T-cell (primary cell): ENCODE data around the gene PSMD3. TPM values are rescaled to one million over a fixed set of nuclear protein-coding genes. Genes with fewer than 3 reads are reported as not detected.

Experiments used
- ATAC-seq, 4 experiments: fragments of 200-7000 bp in 3 of 4; fragments of 150-1000 bp in 1 of 4; cut with Tn5 transposase; replicated peaks in 1 of 4; 1 replicate in 3 of 4; 2 replicates in 1 of 4; pipeline ENCODE4 v1.10.0; 2021; ENCODE audit warnings: moderate library complexity in 3 of 4, mild to moderate bottlenecking in 2 of 4, moderate number of reproducible peaks in 1 of 4
- CTCF ChIA-PET, 2 donors: fragments of 300-600 bp; sonication (Branson Sonifier 250); formaldehyde crosslinking; loops; one replicate each; lab custom pipeline; 2022; ENCODE audit warnings: antibody characterized with exemption in 2 of 2; lab: Charles Lee
- POLR2A ChIA-PET, 2 donors: fragments of 300-600 bp; sonication (Branson Sonifier 250); formaldehyde crosslinking; loops; one replicate each; lab custom pipeline; 2022; ENCODE audit warnings: antibody characterized with exemption in 2 of 2; lab: Charles Lee
- DNase-seq, 35 experiments: peaks; one replicate each; pipeline versions ENCODE4 v3.0.0 to v3.0.0-alpha.2; 2013 to 2023
- H3K27ac ChIP-seq: one replicate; pipeline ENCODE4 v1.5.1; 2013; ENCODE audit warnings: low read length
- H3K27me3 ChIP-seq, 2 experiments: replicated peaks in 1 of 2; 1 replicate in 1 of 2; 2 replicates in 1 of 2; pipeline versions ENCODE4 v1.6.1 to v1.7.0; 2013; ENCODE audit warnings: low read length in 1 of 2, mixed read lengths in 1 of 2; ENCODE audit not compliant: control insufficient read depth in 2 of 2, insufficient read depth in 2 of 2; ENCODE audit errors: extremely low read depth in 1 of 2
- H3K36me3 ChIP-seq, 2 donors: 1 replicate in 1 of 2; 2 replicates in 1 of 2; pipeline versions ENCODE4 v1.6.1 to v1.7.0; 2013; ENCODE audit warnings: low read length in 1 of 2; ENCODE audit not compliant: control insufficient read depth in 2 of 2, insufficient read depth in 1 of 2; ENCODE audit errors: extremely low read depth in 1 of 2
- H3K4me1 ChIP-seq, 2 experiments: 1 replicate in 1 of 2; 2 replicates in 1 of 2; pipeline versions ENCODE4 v1.6.1 to v1.7.0; 2013; ENCODE audit warnings: low read length in 2 of 2, mixed read lengths in 1 of 2; ENCODE audit not compliant: insufficient read depth in 2 of 2, control insufficient read depth in 1 of 2; ENCODE audit errors: extremely low read depth in 1 of 2
- H3K4me3 ChIP-seq, 2 donors: 1 replicate in 1 of 2; 2 replicates in 1 of 2; pipeline versions ENCODE4 v1.5.1 to v1.7.0; 2013; ENCODE audit warnings: mild to moderate bottlenecking in 2 of 2, low read length in 1 of 2, moderate library complexity in 1 of 2; ENCODE audit not compliant: control insufficient read depth in 1 of 2; ENCODE audit errors: extremely low read depth in 1 of 2
- H3K9me3 ChIP-seq: 2 replicates; pipeline ENCODE4 v1.7.0; 2013
- H3K27ac Mint-ChIP-seq, 2 donors: one replicate each; pipeline ENCODE4 v1.8.0; 2020 to 2021; ENCODE audit warnings: mild to moderate bottlenecking in 2 of 2, mixed read lengths in 2 of 2
- H3K27me3 Mint-ChIP-seq, 2 donors: one replicate each; pipeline ENCODE4 v1.8.0; 2021 to 2022; ENCODE audit warnings: mixed read lengths in 2 of 2
- H3K36me3 Mint-ChIP-seq: one replicate; pipeline ENCODE4 v1.8.0; 2021; ENCODE audit warnings: mixed read lengths
- H3K4me1 Mint-ChIP-seq, 3 donors: one replicate each; pipeline ENCODE4 v1.8.0; 2020 to 2022; ENCODE audit warnings: mixed read lengths in 3 of 3, mild to moderate bottlenecking in 1 of 3
- H3K4me3 Mint-ChIP-seq, 3 donors: one replicate each; pipeline ENCODE4 v1.8.0; 2020 to 2022; ENCODE audit warnings: mild to moderate bottlenecking in 3 of 3, mixed read lengths in 3 of 3, moderate library complexity in 3 of 3
- H3K9me3 Mint-ChIP-seq, 3 donors: one replicate each; pipeline ENCODE4 v1.8.0; 2020 to 2022; ENCODE audit warnings: mixed read lengths in 3 of 3
- WGBS: methylation state at CpG from one replicate; pipeline ENCODE4 v1.1.5; 2013; ENCODE audit warnings: missing lambda C conversion rate; ENCODE audit not compliant: insufficient coverage; 5-methylcytosine and 5-hydroxymethylcytosine counted together
- total RNA-seq, 35 experiments: library from RNA in 6 of 35; stranded (reverse) in 6 of 35; fragments of 120-200 nt in 1 of 35; gene quantifications; one replicate each; pipeline versions ENCODE4 v1.2.1 to v1.2.4 and lab custom pipeline; 2013 to 2026

PSMD3 gene
- total RNA-seq, 5 donors from 2014 or later (not counting 1 experiment from before 2014, with no cell fraction given), result 60.8 to 69.0 (median 63.5) TPM

DNA sequence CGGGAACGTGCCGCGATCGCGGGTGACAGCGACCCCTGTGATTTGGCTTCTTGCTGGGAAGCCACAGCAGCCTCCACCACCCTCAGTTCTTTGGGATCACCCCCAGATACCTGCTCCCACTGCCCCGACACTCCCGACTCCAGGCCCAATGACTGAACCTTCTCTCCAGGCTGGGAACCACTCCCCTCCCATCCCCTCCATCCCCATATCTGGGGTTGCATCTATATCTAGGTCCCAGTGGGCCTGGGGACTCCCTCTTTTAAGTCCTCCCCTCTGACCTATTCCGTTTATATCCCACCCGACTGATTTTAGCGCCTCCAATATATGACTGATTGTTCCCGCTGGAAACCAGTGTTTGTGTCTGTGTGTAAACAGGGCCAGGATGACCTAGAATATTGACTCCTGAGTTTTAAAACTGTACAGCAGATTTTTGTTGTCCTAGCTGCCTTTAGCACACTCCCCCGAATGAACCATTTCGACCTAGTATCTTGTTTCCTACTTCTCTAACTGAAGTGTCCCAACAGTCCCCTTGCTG, 667 bp downstream of the PSMD3 start:
- CTCF ChIA-PET, result interaction anchor here in 1 of 2 donors (0.6 to 3.4 kb wide), 13 partner anchors 23 to 497 kb away, joined by 3 to 29 read pairs (median 4); partner anchors contain the start of gene MED24
- Mint-ChIP-seq H3K27me3 (no peaks in the 10 kb centered on the region), H3K9me3 (no peaks in the 10 kb centered on the region), H3K4me3 (peak overlapping the region; percentile 88 to 93 (median 91)), H3K36me3 (peaks cover 19% of the 10 kb centered on the region), H3K4me1 (peaks cover 39 to 46% (median 44%) of the 10 kb centered on the region in 3 donors), H3K27ac (peak overlapping the region; percentile 93 to 97)
- H3K4me3 ChIP-seq, result peak overlapping the region; percentile 85 to 96
- peak overlapping the region; percentile 94 for H3K27ac ChIP-seq
- 1% methylated on average over 10 of the region's 15 CpGs for WGBS
- no peak for DNase-seq
- POLR2A ChIA-PET, result interaction anchor here in 1 of 2 donors (0.6 kb wide), 1 partner anchor 330 kb away, joined by 4 read pairs; no protein-coding TSS in a partner anchor
- peaks cover 13 to 20% of the 10 kb centered on the region in 2 experiments for H3K4me1 ChIP-seq
- no peaks in the 10 kb centered on the region for H3K9me3 ChIP-seq
- H3K36me3 ChIP-seq, result peaks cover 2 to 27% of the 10 kb centered on the region in 2 donors
- peaks cover 0 to 7% of the 10 kb centered on the region in 2 experiments for H3K27me3 ChIP-seq
- ATAC-seq, result no peak

DNA sequence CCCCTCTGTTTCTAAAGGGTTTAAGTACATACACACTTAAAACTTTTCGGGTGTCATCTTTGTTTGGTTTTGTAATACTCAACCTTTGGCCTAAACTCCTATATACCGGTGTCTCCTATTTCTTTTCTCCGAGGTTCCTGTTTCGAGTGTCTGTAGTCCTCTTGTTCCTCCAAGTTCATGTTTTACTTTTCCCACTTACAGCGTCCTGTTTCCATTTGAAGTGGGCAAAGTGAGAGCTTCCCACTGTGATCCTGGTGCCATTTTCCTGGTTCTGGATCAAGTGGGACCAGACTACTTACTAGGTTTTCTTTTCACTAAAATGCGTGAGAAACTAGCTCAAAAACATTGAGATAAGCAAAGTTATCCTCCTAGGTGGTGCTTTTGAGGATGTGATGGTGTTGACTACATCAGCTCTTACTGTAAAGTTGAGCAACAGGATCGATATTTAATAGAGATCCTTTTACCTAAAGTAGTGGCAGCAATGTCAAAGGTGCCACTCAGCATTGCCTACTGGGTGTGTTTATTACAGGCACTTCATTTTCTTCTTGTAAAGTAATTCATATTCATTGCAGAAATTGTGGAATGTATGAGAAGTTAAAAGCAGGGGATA, 1.3 kb downstream of the PSMD3 start:
- ATAC-seq (no peak), DNase-seq (no peak)
- Mint-ChIP-seq H3K36me3 (peaks cover 25% of the 10 kb centered on the region), H3K4me3 (peak overlapping the region; percentile 88 to 93 (median 91)), H3K9me3 (no peaks in the 10 kb centered on the region), H3K27ac (peak overlapping the region; percentile 93 to 97), H3K4me1 (peaks cover 39 to 49% (median 44%) of the 10 kb centered on the region in 3 donors), H3K27me3 (no peaks in the 10 kb centered on the region)
- H3K27me3 ChIP-seq, result peaks cover 0 to 5% of the 10 kb centered on the region in 2 experiments
- peak overlapping the region; percentile 94 for H3K27ac ChIP-seq
- 0% methylated on average over 1 of the region's 7 CpGs for WGBS
- peak overlapping the region; percentile 85 to 96 for H3K4me3 ChIP-seq
- peaks cover 13 to 20% of the 10 kb centered on the region in 2 experiments for H3K4me1 ChIP-seq
- POLR2A ChIA-PET, result interaction anchor here (0.6 kb wide), 2 partner anchors 118 to 707 kb away, joined by 3 read pairs; partner anchors contain the start of gene IKZF3 (in 1 of the 2)
- CTCF ChIA-PET, result interaction anchor here in 1 of 2 donors (0.6 to 3.4 kb wide), 4 partner anchors 24 to 174 kb away, joined by 3 to 29 read pairs (median 4); partner anchors contain the start of gene MED24
- H3K9me3 ChIP-seq, result no peaks in the 10 kb centered on the region
- H3K36me3 ChIP-seq, result peaks cover 2 to 33% of the 10 kb centered on the region in 2 donors

DNA sequence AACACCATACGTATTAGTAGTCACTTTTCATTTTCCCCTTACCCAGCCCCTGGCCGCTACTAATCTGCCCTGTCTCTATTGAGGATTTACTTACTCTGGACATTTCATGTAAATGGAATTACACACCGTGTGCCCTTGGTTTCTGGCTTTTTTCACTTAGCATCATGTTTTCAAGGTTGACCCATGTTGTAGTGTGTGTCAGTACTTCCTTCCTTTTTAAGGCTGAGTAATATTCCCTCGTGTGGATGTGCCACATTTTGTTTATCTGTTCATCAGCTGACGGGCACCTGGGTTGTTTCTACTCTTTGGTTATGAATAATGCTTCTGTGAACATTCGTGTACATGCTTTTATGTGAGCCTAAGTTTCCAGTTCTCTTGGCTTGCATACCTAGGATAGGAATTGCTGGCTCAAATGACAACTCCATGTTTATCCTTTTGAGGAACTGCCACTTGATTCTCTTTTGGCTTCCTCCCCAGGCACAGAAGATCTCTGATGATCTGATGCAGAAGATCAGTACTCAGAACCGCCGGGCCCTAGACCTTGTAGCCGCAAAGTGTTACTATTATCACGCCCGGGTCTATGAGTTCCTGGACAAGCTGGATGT, 7.7 kb downstream of the PSMD3 start:
- no peaks in the 10 kb centered on the region for H3K4me1 ChIP-seq
- H3K4me3 ChIP-seq, result no peak overlapping the region
- peaks cover 79% of the 10 kb centered on the region for H3K36me3 Mint-ChIP-seq
- H3K4me3 Mint-ChIP-seq, result no peak overlapping the region
- ChIA-PET CTCF (no interaction called here), POLR2A (no interaction called here)
- no peaks in the 10 kb centered on the region for H3K27me3 ChIP-seq
- no peak for DNase-seq
- no peaks in the 10 kb centered on the region for H3K27me3 Mint-ChIP-seq
- H3K36me3 ChIP-seq, result peaks cover 8 to 97% of the 10 kb centered on the region in 2 donors
- no peak overlapping the region for H3K27ac ChIP-seq
- no peak for ATAC-seq
- no peaks in the 10 kb centered on the region for H3K9me3 Mint-ChIP-seq
- WGBS, result 97% methylated on average over 8 of the region's 11 CpGs
- H3K27ac Mint-ChIP-seq, result no peak overlapping the region
- H3K9me3 ChIP-seq, result no peaks in the 10 kb centered on the region
- H3K4me1 Mint-ChIP-seq, result peaks cover 14 to 20% (median 19%) of the 10 kb centered on the region in 3 donors

DNA sequence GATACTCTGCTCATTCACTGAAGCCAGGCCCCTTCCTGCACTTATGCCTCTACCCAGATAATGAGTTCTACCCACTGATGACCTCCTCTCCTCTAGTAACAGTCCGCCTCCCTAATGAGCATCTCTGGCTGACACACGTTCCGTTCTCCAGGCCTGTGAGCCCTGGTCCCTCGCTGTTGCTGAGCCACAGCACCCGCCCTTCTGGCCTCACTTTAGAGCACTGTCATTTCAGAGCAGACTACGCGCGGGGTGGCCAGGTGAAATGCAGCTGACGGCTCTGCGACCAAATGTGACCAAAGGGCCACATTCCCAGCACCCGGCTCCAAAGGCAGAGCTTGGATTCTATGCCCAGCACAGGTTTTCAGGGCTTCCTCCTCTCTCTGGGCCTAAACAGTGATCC, 13.8 kb downstream of the PSMD3 start:
- Mint-ChIP-seq H3K27me3 (no peaks in the 10 kb centered on the region), H3K4me3 (no peak overlapping the region), H3K27ac (no peak overlapping the region), H3K9me3 (no peaks in the 10 kb centered on the region), H3K4me1 (peaks cover 0 to 8% (median 2%) of the 10 kb centered on the region in 3 donors), H3K36me3 (peaks cover 67% of the 10 kb centered on the region)
- DNase-seq (no peak), ATAC-seq (no peak)
- Histone ChIP-seq H3K27me3 (no peaks in the 10 kb centered on the region), H3K36me3 (peaks cover 25 to 84% of the 10 kb centered on the region in 2 donors), H3K4me1 (no peaks in the 10 kb centered on the region), H3K4me3 (no peak overlapping the region), H3K9me3 (no peaks in the 10 kb centered on the region), H3K27ac (no peak overlapping the region)
- over 99% methylated on average over 11 of the region's 11 CpGs for WGBS
- ChIA-PET POLR2A (no interaction called here), CTCF (no interaction called here)

DNA sequence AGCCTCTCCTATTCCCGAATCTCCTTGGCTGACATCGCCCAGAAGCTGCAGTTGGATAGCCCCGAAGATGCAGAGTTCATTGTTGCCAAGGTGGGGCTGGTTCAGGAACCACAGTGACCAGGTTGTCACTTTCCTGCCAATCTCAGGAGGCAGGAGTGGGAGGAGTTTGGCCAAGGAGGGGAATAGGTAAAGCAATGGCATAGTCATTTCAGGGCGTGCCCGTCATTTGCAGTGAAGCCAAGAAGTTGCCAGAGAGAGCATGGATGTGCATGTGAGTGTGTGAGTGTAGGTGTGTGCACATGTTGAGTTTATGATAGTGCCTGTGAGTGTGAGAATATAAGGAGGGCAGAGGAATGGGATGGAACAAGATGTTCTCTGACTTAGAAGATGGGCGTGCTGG, 14.8 kb downstream of the PSMD3 start:
- Mint-ChIP-seq H3K27me3 (no peaks in the 10 kb centered on the region), H3K27ac (no peak overlapping the region), H3K4me1 (peaks cover 0 to 7% (median 2%) of the 10 kb centered on the region in 3 donors), H3K4me3 (no peak overlapping the region), H3K9me3 (no peaks in the 10 kb centered on the region), H3K36me3 (peaks cover 59% of the 10 kb centered on the region)
- Histone ChIP-seq H3K27ac (no peak overlapping the region), H3K27me3 (no peaks in the 10 kb centered on the region), H3K4me3 (no peak overlapping the region), H3K36me3 (peaks cover 19 to 74% of the 10 kb centered on the region in 2 donors), H3K9me3 (no peaks in the 10 kb centered on the region), H3K4me1 (no peaks in the 10 kb centered on the region)
- ChIA-PET POLR2A (no interaction called here), CTCF (interaction anchor here in 1 of 2 donors (0.5 kb wide), 1 partner anchor 36 kb away, joined by 3 read pairs; no protein-coding TSS in a partner anchor)
- 100% methylated on average over 5 of the region's 6 CpGs for WGBS
- ATAC-seq (no peak), DNase-seq (no peak)

DNA sequence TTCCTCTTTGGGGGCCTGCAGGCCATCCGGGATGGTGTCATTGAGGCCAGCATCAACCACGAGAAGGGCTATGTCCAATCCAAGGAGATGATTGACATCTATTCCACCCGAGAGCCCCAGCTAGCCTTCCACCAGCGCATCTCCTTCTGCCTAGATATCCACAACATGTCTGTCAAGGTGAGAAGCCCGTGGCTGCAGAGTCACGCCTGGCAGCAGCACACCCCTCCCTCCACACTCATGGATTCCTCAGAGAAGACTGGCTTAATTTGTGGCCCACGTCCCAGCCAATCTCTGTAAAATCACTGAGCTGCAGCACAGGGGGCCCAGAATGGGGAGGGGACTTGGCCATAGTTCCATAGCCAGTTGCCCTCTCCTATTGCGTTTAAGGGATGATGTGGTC, 15.6 kb downstream of the PSMD3 start:
- Mint-ChIP-seq H3K4me1 (peaks cover 0 to 7% (median 2%) of the 10 kb centered on the region in 3 donors), H3K36me3 (peaks cover 52% of the 10 kb centered on the region), H3K27me3 (no peaks in the 10 kb centered on the region), H3K4me3 (no peak overlapping the region), H3K9me3 (no peaks in the 10 kb centered on the region), H3K27ac (no peak overlapping the region)
- DNase-seq, result no peak
- Histone ChIP-seq H3K4me1 (no peaks in the 10 kb centered on the region), H3K4me3 (no peak overlapping the region), H3K9me3 (no peaks in the 10 kb centered on the region), H3K27ac (no peak overlapping the region), H3K27me3 (no peaks in the 10 kb centered on the region), H3K36me3 (peaks cover 19 to 67% of the 10 kb centered on the region in 2 donors)
- no peak for ATAC-seq
- POLR2A ChIA-PET, result interaction anchor here in 1 of 2 donors (0.5 to 0.7 kb wide), 2 partner anchors 194 to 605 kb away, joined by 3 read pairs; no protein-coding TSS in a partner anchor
- 97% methylated on average over 5 of the region's 8 CpGs for WGBS
- CTCF ChIA-PET, result interaction anchor here in 1 of 2 donors (0.5 kb wide), 1 partner anchor 36 kb away, joined by 3 read pairs; no protein-coding TSS in a partner anchor
